Ishikawa (cell line): ENCODE measurements around the gene TCL1B.

ENCODE experiments used
- CEBPB ChIP-seq: IDR thresholded peaks from 2 replicates; pipeline ENCODE4 v1.6.1; 2012
- CREB1 ChIP-seq: IDR thresholded peaks from 2 replicates; pipeline ENCODE4 v1.6.1; 2012; ENCODE audit warnings: low read depth
- EGR1 ChIP-seq: IDR thresholded peaks from 2 replicates; pipeline ENCODE4 v1.6.1; 2012
- EP300 ChIP-seq: IDR thresholded peaks from 2 replicates; pipeline ENCODE4 v1.6.1; 2012; ENCODE audit warnings: borderline replicate concordance
- FOXM1 ChIP-seq: IDR thresholded peaks from 2 replicates; pipeline ENCODE4 v1.6.1; 2012; ENCODE audit warnings: low read depth, borderline replicate concordance
- NFIC ChIP-seq: IDR thresholded peaks from 2 replicates; pipeline ENCODE4 v1.6.1; 2012
- RAD21 ChIP-seq: IDR thresholded peaks from 2 replicates; pipeline ENCODE4 v1.6.1; 2012; ENCODE audit warnings: low read depth
- TAF1 ChIP-seq: IDR thresholded peaks from 2 replicates; pipeline ENCODE4 v1.6.1; 2012; ENCODE audit warnings: low read depth, mild to moderate bottlenecking
- TCF12 ChIP-seq: IDR thresholded peaks from 2 replicates; pipeline ENCODE4 v1.6.1; 2012; ENCODE audit warnings: low read depth
- TEAD4 ChIP-seq: IDR thresholded peaks from 2 replicates; pipeline ENCODE4 v1.6.1; 2012
- YY1 ChIP-seq: IDR thresholded peaks from 2 replicates; pipeline ENCODE4 v1.6.1; 2012; ENCODE audit warnings: low read depth
- ZBTB7A ChIP-seq: IDR thresholded peaks from 2 replicates; pipeline ENCODE4 v1.6.1; 2012; ENCODE audit warnings: low read depth
- TF ChIP-seq, protein P1 (sequence below): IDR thresholded peaks from 2 replicates; pipeline ENCODE4 v1.6.1; 2012
- TF ChIP-seq, protein P2 (sequence below): IDR thresholded peaks from 2 replicates; pipeline ENCODE4 v1.6.1; 2012
- TF ChIP-seq, protein P3 (sequence below): IDR thresholded peaks from 2 replicates; pipeline ENCODE4 v1.6.1; 2012; ENCODE audit warnings: low read depth, mild to moderate bottlenecking

TCL1B gene, protein sequence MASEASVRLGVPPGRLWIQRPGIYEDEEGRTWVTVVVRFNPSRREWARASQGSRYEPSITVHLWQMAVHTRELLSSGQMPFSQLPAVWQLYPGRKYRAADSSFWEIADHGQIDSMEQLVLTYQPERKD

DNA sequence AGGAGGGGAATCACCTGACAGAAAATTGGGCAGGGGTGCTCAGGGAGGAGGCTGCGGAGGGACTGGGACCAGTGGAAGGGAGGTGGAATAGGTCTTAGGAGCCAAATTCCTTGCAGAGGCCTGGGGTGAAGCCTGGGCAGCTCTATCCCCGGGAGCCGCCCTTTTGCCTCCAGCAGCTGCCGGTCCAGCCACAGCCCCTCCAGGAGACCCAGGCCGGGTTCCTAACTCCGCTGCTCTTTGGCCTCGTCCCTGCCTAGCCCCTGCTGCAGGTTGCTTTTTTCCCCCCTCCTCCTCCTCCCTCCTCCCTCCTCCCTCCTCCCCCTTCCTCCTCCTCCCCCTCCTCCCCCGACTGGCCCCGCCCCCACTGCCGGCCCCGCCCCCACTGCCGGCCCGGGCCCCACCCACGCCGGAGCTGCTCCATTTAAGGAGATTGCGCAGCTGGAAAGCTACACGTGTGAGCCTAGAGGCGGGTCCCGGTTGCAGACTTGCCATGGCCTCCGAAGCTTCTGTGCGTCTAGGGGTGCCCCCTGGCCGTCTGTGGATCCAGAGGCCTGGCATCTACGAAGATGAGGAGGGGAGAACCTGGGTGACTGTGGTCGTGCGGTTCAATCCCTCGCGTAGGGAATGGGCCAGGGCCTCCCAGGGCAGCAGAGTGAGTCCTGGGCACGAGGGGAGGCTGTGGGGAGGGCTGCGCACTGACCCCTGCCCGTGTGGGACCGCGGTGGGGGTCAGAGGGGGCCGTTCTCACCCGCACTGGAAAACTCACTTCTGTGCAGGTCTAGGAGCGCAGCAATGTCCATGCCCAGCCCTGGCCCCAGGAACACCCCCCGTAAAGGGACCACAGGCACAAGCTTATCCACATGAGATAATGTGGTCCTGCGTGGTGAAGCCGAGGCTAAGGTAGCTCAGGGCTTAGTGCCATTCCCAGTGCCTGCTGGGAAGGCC, at the start of gene TCL1B:
Gene TCL1B (plus strand): TSS at position 449 of the 945 bp plus-strand sequence. CDS start 42 bp downstream, at position 491.
- TF ChIP-seq, protein P1, sequence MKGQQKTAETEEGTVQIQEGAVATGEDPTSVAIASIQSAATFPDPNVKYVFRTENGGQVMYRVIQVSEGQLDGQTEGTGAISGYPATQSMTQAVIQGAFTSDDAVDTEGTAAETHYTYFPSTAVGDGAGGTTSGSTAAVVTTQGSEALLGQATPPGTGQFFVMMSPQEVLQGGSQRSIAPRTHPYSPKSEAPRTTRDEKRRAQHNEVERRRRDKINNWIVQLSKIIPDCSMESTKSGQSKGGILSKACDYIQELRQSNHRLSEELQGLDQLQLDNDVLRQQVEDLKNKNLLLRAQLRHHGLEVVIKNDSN: peak; percentile 37; the same call in 1 of the 2 replicates
- TF ChIP-seq, protein P2, sequence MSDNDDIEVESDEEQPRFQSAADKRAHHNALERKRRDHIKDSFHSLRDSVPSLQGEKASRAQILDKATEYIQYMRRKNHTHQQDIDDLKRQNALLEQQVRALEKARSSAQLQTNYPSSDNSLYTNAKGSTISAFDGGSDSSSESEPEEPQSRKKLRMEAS: peak; percentile 52
- no peak for TF ChIP-seq CEBPB
- no peak for TF ChIP-seq EGR1

DNA sequence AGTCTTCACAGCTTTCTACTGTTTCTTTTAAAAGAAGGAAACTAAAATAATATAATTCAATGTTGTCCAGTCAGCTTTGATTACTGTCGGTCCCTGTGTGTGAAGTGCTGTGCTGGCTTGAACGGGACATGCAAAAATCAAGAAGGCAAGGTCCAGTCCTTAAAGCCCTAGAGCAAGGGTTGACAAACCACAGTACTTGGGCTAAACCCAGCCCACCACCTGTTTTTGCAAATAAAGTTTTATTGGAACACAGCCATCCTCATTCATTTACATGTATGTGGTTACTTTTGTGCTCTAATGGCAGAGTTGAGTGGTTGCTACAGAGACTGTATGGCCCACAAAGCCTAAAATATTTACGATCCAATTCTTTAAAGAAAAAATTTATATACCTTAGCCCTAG, 41.2 kb upstream of the TCL1B start:
- TF ChIP-seq YY1 (no peak), EP300 (no peak), ZBTB7A (no peak), RAD21 (no peak), CREB1 (no peak), TAF1 (no peak), NFIC (no peak), TEAD4 (no peak), EGR1 (no peak), TCF12 (no peak), FOXM1 (no peak), CEBPB (no peak)
- TF ChIP-seq, protein P2: no peak
- TF ChIP-seq, protein P3, sequence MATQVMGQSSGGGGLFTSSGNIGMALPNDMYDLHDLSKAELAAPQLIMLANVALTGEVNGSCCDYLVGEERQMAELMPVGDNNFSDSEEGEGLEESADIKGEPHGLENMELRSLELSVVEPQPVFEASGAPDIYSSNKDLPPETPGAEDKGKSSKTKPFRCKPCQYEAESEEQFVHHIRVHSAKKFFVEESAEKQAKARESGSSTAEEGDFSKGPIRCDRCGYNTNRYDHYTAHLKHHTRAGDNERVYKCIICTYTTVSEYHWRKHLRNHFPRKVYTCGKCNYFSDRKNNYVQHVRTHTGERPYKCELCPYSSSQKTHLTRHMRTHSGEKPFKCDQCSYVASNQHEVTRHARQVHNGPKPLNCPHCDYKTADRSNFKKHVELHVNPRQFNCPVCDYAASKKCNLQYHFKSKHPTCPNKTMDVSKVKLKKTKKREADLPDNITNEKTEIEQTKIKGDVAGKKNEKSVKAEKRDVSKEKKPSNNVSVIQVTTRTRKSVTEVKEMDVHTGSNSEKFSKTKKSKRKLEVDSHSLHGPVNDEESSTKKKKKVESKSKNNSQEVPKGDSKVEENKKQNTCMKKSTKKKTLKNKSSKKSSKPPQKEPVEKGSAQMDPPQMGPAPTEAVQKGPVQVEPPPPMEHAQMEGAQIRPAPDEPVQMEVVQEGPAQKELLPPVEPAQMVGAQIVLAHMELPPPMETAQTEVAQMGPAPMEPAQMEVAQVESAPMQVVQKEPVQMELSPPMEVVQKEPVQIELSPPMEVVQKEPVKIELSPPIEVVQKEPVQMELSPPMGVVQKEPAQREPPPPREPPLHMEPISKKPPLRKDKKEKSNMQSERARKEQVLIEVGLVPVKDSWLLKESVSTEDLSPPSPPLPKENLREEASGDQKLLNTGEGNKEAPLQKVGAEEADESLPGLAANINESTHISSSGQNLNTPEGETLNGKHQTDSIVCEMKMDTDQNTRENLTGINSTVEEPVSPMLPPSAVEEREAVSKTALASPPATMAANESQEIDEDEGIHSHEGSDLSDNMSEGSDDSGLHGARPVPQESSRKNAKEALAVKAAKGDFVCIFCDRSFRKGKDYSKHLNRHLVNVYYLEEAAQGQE: no peak
- TF ChIP-seq, protein P1: no peak

DNA sequence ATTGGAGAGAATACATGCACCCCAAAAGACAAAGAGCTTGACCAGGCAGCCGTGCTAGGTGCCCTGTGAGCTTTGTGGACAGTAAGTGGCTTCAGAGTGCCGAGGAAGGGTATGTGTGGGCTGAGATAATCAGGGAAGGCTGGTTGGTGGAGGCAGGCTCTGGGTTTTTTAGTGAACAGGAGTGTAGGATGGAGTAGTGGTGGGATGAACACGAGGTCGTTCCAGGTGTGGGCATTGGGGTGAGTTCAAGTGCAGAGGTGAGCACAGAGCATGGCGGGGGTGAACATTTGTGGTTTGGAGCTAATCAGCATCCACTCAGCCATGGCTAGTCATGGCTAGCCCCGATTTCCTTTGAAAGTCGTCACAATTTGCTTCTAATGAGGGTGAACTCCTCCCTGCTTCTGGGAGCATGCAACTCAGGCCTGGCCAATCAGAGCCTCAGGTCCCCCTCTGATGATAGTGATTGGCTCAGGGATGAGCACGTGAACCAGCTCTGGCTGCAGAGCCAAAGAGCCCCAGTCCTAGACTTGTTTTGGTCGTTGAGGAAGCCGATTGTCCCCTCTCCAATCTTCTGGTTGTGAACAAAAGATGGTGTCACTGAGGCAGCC, 40.7 kb upstream of the TCL1B start:
- TF ChIP-seq, protein P1: no peak
- TF ChIP-seq, protein P2: no peak
- TF ChIP-seq TAF1 (no peak), YY1 (no peak), FOXM1 (no peak), RAD21 (no peak), NFIC (no peak), EP300 (no peak), CREB1 (no peak), TCF12 (no peak), CEBPB (no peak), ZBTB7A (no peak), TEAD4 (no peak), EGR1 (no peak)
- TF ChIP-seq, protein P3: no peak

DNA sequence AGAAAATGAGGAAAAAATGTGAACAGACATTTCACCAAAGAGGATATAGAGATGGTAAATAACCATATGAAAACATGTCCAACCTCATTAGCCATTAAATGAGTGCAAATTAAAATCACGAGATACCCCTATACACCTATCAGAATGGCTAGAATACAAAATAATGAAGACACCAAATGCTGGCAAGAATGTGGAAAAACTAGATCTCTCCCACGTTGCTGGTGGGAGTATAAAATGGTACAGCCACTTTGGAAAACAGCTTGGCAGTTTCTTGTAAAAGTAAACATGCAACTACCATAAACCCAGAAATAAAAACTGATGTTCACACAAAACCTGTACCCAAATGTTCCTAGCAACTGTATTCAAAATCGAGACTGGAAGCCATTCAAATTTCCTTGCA, 38.3 kb upstream of the TCL1B start:
- TF ChIP-seq ZBTB7A (no peak), EGR1 (no peak), TAF1 (no peak), NFIC (no peak), TEAD4 (no peak), CEBPB (no peak), TCF12 (no peak), CREB1 (no peak)
- TF ChIP-seq, protein P3: no peak
- TF ChIP-seq, protein P2: no peak
